SK-N-DZ (cell line): Measurements from ENCODE around the gene LAIR2.

Source experiments
- DNase-seq: peaks from one replicate; pipeline ENCODE4 v3.0.0-alpha.2; 2015; ENCODE audit warnings: low spot score
- small RNA-seq, 2 experiments: library from RNA; depleted of rRNA; stranded (forward); fragments of <200 nt; gene quantifications; one replicate each; pipeline ENCODE3, GENCODE V24; 2014

LAIR2 gene

DNA sequence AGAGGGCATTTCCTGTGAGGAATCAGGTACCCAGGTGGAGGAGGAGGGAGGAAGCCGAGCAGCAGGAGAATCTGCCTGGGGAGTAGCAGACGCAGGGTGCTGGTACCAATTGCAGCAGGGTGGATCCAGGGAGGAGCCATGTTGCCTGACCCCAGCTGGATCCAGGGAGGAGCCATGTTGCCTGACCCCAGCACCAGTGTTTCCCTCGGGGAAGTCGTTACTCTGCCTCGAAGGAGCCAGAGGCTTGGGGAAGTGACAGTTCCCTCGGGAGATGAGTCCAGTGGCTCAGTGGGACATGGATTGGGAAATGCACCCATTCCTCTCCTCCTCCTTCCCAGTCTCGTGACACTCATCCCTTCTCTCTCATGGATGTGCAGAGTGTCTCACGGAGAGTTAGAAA lies 31.5 kb downstream of the LAIR2 start:
- DNase-seq = no peak

DNA sequence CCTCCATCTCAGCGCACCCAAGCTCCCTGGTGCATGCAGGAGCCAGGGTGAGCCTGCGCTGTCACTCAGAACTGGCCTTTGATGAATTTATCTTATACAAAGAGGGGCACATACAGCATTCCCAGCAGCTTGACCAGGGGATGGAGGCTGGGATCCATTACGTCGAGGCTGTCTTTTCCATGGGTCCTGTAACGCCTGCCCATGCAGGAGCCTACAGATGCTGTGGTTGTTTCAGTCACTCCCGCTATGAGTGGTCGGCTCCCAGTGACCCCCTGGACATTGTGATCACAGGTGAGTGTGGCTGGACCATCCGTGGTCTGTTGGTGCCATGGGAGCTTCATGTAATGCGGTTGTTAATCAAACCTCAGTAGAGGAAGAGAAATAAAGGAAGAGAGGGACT lies 33.0 kb downstream of the LAIR2 start:
- DNase-seq = no peak

- no peak for DNase-seq
These were observed 34.3 kb downstream of the LAIR2 start for GRCh38 chr19:54536956-54537355.

- DNase-seq = no peak
These were observed 39.1 kb downstream of the LAIR2 start for GRCh38 chr19:54541712-54542111.

DNA sequence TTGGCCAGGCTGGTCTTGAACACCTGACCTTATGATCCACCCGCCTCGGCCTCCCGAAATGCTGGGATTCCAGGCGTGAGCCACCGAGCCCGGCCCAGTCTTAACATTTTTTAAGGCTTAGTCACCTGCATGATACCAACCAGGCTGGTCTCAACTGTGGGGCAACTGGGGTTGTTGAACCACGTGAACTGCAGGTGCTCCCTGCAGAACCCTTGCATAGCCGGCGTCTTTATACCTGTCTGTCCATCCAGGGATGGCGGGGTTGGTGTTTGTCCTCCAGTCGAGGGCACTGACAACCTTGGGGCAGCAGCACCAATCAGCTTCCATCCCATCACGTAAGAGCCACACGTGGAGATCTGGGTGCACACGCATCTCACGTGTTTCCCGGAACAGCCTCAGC lies 46.2 kb downstream of the LAIR2 start:
- DNase-seq = no peak

- no peak for DNase-seq
These were observed 46.6 kb downstream of the LAIR2 start for GRCh38 chr19:54549224-54549623.

- no peak for DNase-seq
These were observed 48.7 kb downstream of the LAIR2 start for GRCh38 chr19:54551293-54551692.

- no peak for DNase-seq
These were observed 49.6 kb downstream of the LAIR2 start for GRCh38 chr19:54551950-54552912.

- DNase-seq = no peak
These were observed 50.3 kb downstream of the LAIR2 start for GRCh38 chr19:54552913-54553310.

- no peak for DNase-seq
These were observed 51.4 kb downstream of the LAIR2 start for GRCh38 chr19:54554006-54554405.

DNA sequence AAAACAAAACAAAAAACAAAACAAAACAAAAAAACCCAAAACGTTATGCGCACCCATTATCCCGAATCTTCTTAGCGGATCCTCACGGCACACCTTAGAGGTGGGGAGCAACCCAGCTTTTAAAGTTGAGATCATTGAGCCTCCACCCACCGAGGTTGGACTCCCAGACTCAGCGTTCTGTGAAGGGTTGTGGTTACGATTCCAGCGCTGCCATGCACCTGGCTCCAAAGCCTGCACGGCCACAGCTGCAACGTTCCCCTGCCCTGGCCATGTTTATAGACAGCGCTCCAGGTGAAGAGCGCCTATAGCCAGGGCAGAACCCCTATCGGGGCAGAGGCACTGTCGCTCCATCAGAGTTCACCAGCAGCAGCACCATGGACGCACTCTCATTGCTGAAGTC lies 52.3 kb downstream of the LAIR2 start:
- DNase-seq = no peak

DNA sequence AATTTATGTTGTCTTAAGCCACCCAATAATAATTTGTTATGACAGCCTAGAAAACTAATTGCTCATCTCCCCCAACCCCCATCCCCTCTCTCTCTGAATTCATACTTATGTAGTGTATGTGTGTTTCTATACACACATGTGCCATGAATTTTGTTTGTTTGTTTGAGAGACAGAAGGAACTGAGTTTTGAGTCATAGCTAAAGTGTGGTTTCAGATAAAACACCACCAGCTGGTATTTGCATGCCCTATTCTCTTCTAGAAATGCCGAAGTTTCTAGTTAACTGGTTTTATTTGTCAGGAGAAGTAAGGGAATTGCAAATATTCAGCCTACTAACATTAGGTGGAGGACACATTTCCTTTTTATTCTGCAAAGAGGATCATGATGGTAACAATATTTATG lies 53.6 kb downstream of the LAIR2 start:
- DNase-seq = no peak

- no peak for DNase-seq
These were observed 55.7 kb downstream of the LAIR2 start for GRCh38 chr19:54558339-54558738.

Small RNAs within 50 kb of the gene (small RNA-seq; reads per million reads assigned to genes)
- gene AC245036.2 = 0 reads per million in 2 experiments
